Measurements from ENCODE around the gene PWP2.

- TF ChIP-seq ZNF76 (tag by site-specific recombination; IDR thresholded peaks at IDR 0.05; ENCODE audit: borderline replicate concordance, low read depth) (no peak), ZNF23 (tag by site-specific recombination; IDR thresholded peaks at IDR 0.05; ENCODE audit: borderline replicate concordance) (no peak), ZEB2 (tag by site-specific recombination; IDR thresholded peaks at IDR 0.05) (no peak), ZIC2 (tag by site-specific recombination; IDR thresholded peaks at IDR 0.05) (no peak), ZNF423 (tag by site-specific recombination; IDR thresholded peaks at IDR 0.05) (no peak)
- TF ChIP-seq, protein P1, sequence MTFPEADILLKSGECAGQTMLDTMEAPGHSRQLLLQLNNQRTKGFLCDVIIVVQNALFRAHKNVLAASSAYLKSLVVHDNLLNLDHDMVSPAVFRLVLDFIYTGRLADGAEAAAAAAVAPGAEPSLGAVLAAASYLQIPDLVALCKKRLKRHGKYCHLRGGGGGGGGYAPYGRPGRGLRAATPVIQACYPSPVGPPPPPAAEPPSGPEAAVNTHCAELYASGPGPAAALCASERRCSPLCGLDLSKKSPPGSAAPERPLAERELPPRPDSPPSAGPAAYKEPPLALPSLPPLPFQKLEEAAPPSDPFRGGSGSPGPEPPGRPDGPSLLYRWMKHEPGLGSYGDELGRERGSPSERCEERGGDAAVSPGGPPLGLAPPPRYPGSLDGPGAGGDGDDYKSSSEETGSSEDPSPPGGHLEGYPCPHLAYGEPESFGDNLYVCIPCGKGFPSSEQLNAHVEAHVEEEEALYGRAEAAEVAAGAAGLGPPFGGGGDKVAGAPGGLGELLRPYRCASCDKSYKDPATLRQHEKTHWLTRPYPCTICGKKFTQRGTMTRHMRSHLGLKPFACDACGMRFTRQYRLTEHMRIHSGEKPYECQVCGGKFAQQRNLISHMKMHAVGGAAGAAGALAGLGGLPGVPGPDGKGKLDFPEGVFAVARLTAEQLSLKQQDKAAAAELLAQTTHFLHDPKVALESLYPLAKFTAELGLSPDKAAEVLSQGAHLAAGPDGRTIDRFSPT (tag by site-specific recombination; IDR thresholded peaks at IDR 0.05): no peak
Observed at GRCh38 chr21:44058981-44059380, 48.2 kb upstream of the PWP2 start.

All from HEK293 (cell line).